ENCODE measurements around the gene PPIF.
"Not testable (repeated sequence)": the region's sequence is repeated elsewhere in the genome, so short reads cannot be mapped to it uniquely, and the experiment has no call there.

The PPIF gene

GRCh38 chr10:79320820-79321493 lies 26.3 kb upstream of the PPIF start:
- no peak overlapping the region for H3K4me3 ChIP-seq (ENCODE audit: low read length)
- TF ChIP-seq ZNF274 (IDR thresholded peaks at IDR 0.05; ENCODE audit: low read depth, low read length) = no peak

- TF ChIP-seq ZNF274 (IDR thresholded peaks at IDR 0.05; ENCODE audit: low read depth, low read length) = no peak
- H3K4me3 ChIP-seq (ENCODE audit: low read length) = no peak overlapping the region
Measured at GRCh38 chr10:79321494-79321882, 25.8 kb upstream of the PPIF start.

GRCh38 chr10:79321951-79322350 lies 25.3 kb upstream of the PPIF start:
- no peak overlapping the region for H3K4me3 ChIP-seq (ENCODE audit: low read length)
- TF ChIP-seq ZNF274 (IDR thresholded peaks at IDR 0.05; ENCODE audit: low read depth, low read length) = no peak

GRCh38 chr10:79322616-79323543 lies 24.4 kb upstream of the PPIF start:
- H3K4me3 ChIP-seq (ENCODE audit: low read length) = no peak overlapping the region
- TF ChIP-seq ZNF274 (IDR thresholded peaks at IDR 0.05; ENCODE audit: low read depth, low read length) = no peak

- H3K4me3 ChIP-seq (ENCODE audit: low read length) = no peak overlapping the region
- TF ChIP-seq ZNF274 (IDR thresholded peaks at IDR 0.05; ENCODE audit: low read depth, low read length) = no peak
Measured at GRCh38 chr10:79323602-79324001, 23.7 kb upstream of the PPIF start.

GRCh38 chr10:79324032-79324695 lies 23.1 kb upstream of the PPIF start:
- no peak overlapping the region for H3K4me3 ChIP-seq (ENCODE audit: low read length)
- no peak for TF ChIP-seq ZNF274 (IDR thresholded peaks at IDR 0.05; ENCODE audit: low read depth, low read length)

- no peak for TF ChIP-seq ZNF274 (IDR thresholded peaks at IDR 0.05; ENCODE audit: low read depth, low read length)
- no peak overlapping the region for H3K4me3 ChIP-seq (ENCODE audit: low read length)
Measured at GRCh38 chr10:79326361-79327089, 20.7 kb upstream of the PPIF start.

- no peak for TF ChIP-seq ZNF274 (IDR thresholded peaks at IDR 0.05; ENCODE audit: low read depth, low read length)
- H3K4me3 ChIP-seq (ENCODE audit: low read length) = no peak overlapping the region
Measured at GRCh38 chr10:79327090-79327457, 20.2 kb upstream of the PPIF start.

- no peak overlapping the region for H3K4me3 ChIP-seq (ENCODE audit: low read length)
- TF ChIP-seq ZNF274 (IDR thresholded peaks at IDR 0.05; ENCODE audit: low read depth, low read length) = no peak
Measured at GRCh38 chr10:79328147-79328701, 19.0 kb upstream of the PPIF start.

GRCh38 chr10:79328737-79329504 lies 18.3 kb upstream of the PPIF start:
- TF ChIP-seq ZNF274 (IDR thresholded peaks at IDR 0.05; ENCODE audit: low read depth, low read length) = no peak

GRCh38 chr10:79329529-79329928 lies 17.7 kb upstream of the PPIF start:
- H3K4me3 ChIP-seq (ENCODE audit: low read length) = no peak overlapping the region
- no peak for TF ChIP-seq ZNF274 (IDR thresholded peaks at IDR 0.05; ENCODE audit: low read depth, low read length)

More at GRCh38 chr10:79328737-79329504, 18.3 kb upstream of the PPIF start:
- no peak overlapping the region for H3K4me3 ChIP-seq (ENCODE audit: low read length)

GRCh38 chr10:79331226-79331625 lies 16.0 kb upstream of the PPIF start:
- no peak for TF ChIP-seq ZNF274 (IDR thresholded peaks at IDR 0.05; ENCODE audit: low read depth, low read length)
- no peak overlapping the region for H3K4me3 ChIP-seq (ENCODE audit: low read length)

- no peak for TF ChIP-seq ZNF274 (IDR thresholded peaks at IDR 0.05; ENCODE audit: low read depth, low read length)
- H3K4me3 ChIP-seq (ENCODE audit: low read length) = no peak overlapping the region
Measured at GRCh38 chr10:79331709-79332108, 15.6 kb upstream of the PPIF start.

- H3K4me3 ChIP-seq (ENCODE audit: low read length) = not testable (repeated sequence)
Measured at GRCh38 chr10:79332610-79333315, 14.5 kb upstream of the PPIF start.
